Measurements from ENCODE around the gene VPS39.
A peak's percentile ranks its signal among the peaks of the same experiment; 100 is the strongest.

- TF ChIP-seq CTCF (IDR thresholded peaks at IDR 0.05) (no peak), POLR2A (IDR thresholded peaks at IDR 0.05) (peak; percentile 38)
Measured at GRCh38 chr15:42207674-42208579, at the start of gene VPS39.
